Stimulated activated effector memory CD8-positive, alpha-beta T cell treated with anti-CD3 and anti-CD28 coated beads, Interleukin-12 subunit alpha, Interleukin-12 subunit beta, amount 100 ng/mL, for 72 hours (primary cell): ENCODE data around the gene GNAI3.

Source experiments
- ATAC-seq: fragments of 150-1000 bp; cut with Tn5 transposase; 2 replicates; pipeline ENCODE4 v1.10.0; 2021
- DNase-seq, 2 donors: peaks; one replicate each; pipeline ENCODE4 v3.0.0; 2021 to 2022; ENCODE audit warnings: low spot score in 2 of 2
- H3K27ac Mint-ChIP-seq: one replicate; pipeline ENCODE4 v1.8.0; 2022; ENCODE audit warnings: mild to moderate bottlenecking, mixed read lengths
- H3K36me3 Mint-ChIP-seq: one replicate; pipeline ENCODE4 v1.8.0; 2022; ENCODE audit warnings: mild to moderate bottlenecking, mixed read lengths
- H3K4me1 Mint-ChIP-seq: one replicate; pipeline ENCODE4 v1.8.0; 2022; ENCODE audit warnings: mixed read lengths
- H3K4me3 Mint-ChIP-seq: one replicate; pipeline ENCODE4 v1.8.0; 2022; ENCODE audit warnings: mild to moderate bottlenecking, mixed read lengths
- H3K9me3 Mint-ChIP-seq: one replicate; pipeline ENCODE4 v1.8.0; 2022; ENCODE audit warnings: mixed read lengths

The GNAI3 gene

GRCh38 chr1:109639063-109639840 lies 90.8 kb downstream of the GNAI3 start:
- peaks cover 5% of the 10 kb centered on the region for H3K36me3 Mint-ChIP-seq
- H3K4me3 Mint-ChIP-seq = no peak overlapping the region
- H3K4me1 Mint-ChIP-seq = peaks cover 21% of the 10 kb centered on the region
- H3K27ac Mint-ChIP-seq = no peak overlapping the region
- DNase-seq (peak in 1 of 2 donors; percentile 40), ATAC-seq (no peak)
- no peaks in the 10 kb centered on the region for H3K9me3 Mint-ChIP-seq

GRCh38 chr1:109639841-109640184 lies 91.4 kb downstream of the GNAI3 start:
- H3K27ac Mint-ChIP-seq = peak overlapping the region; percentile 64

GRCh38 chr1:109640285-109640865 lies 92.0 kb downstream of the GNAI3 start:
- Mint-ChIP-seq H3K4me3 (no peak overlapping the region), H3K4me1 (peaks cover 10% of the 10 kb centered on the region), H3K36me3 (peaks cover 5% of the 10 kb centered on the region), H3K9me3 (no peaks in the 10 kb centered on the region), H3K27ac (peak overlapping the region; percentile 64)
- ATAC-seq = peak; percentile 79
- peak; percentile 95 to 98 for DNase-seq

More at GRCh38 chr1:109639841-109640184, 91.4 kb downstream of the GNAI3 start:
- DNase-seq (no peak), ATAC-seq (no peak)
- H3K9me3 Mint-ChIP-seq = no peaks in the 10 kb centered on the region
- peaks cover 15% of the 10 kb centered on the region for H3K4me1 Mint-ChIP-seq
- peaks cover 5% of the 10 kb centered on the region for H3K36me3 Mint-ChIP-seq
- H3K4me3 Mint-ChIP-seq = no peak overlapping the region

- peaks cover 7% of the 10 kb centered on the region for H3K4me1 Mint-ChIP-seq
- no peaks in the 10 kb centered on the region for H3K9me3 Mint-ChIP-seq
- peaks cover 5% of the 10 kb centered on the region for H3K36me3 Mint-ChIP-seq
- ATAC-seq = no peak
- no peak overlapping the region for H3K27ac Mint-ChIP-seq
- peak in 1 of 2 donors; percentile 40 for DNase-seq
- no peak overlapping the region for H3K4me3 Mint-ChIP-seq
Measured at GRCh38 chr1:109641078-109641740, 92.8 kb downstream of the GNAI3 start.

GRCh38 chr1:109641861-109642260 lies 93.4 kb downstream of the GNAI3 start:
- no peak overlapping the region for H3K4me3 Mint-ChIP-seq
- H3K36me3 Mint-ChIP-seq = peaks cover 5% of the 10 kb centered on the region
- no peak for ATAC-seq
- H3K27ac Mint-ChIP-seq = no peak overlapping the region
- DNase-seq = no peak
- H3K9me3 Mint-ChIP-seq = no peaks in the 10 kb centered on the region
- H3K4me1 Mint-ChIP-seq = peaks cover 7% of the 10 kb centered on the region

- no peak overlapping the region for H3K27ac Mint-ChIP-seq
- ATAC-seq (no peak), DNase-seq (peak in 1 of 2 donors; percentile 12)
- H3K9me3 Mint-ChIP-seq = no peaks in the 10 kb centered on the region
- no peak overlapping the region for H3K4me3 Mint-ChIP-seq
- H3K4me1 Mint-ChIP-seq = peaks cover 7% of the 10 kb centered on the region
- peaks cover 5% of the 10 kb centered on the region for H3K36me3 Mint-ChIP-seq
Measured at GRCh38 chr1:109642626-109643025, 94.2 kb downstream of the GNAI3 start.

- ATAC-seq = peak; percentile 96
- H3K27ac Mint-ChIP-seq = peak overlapping the region; percentile 23
- H3K9me3 Mint-ChIP-seq = no peaks in the 10 kb centered on the region
- H3K36me3 Mint-ChIP-seq = peaks cover 5% of the 10 kb centered on the region
- DNase-seq = peak; percentile 91 to 95
- H3K4me3 Mint-ChIP-seq = no peak overlapping the region
- H3K4me1 Mint-ChIP-seq = peaks cover 7% of the 10 kb centered on the region
Measured at GRCh38 chr1:109643385-109644230, 95.2 kb downstream of the GNAI3 start.

GRCh38 chr1:109644670-109645069 lies 96.3 kb downstream of the GNAI3 start:
- DNase-seq (no peak), ATAC-seq (no peak)
- Mint-ChIP-seq H3K4me1 (peaks cover 7% of the 10 kb centered on the region), H3K4me3 (no peak overlapping the region), H3K27ac (peak overlapping the region; percentile 40), H3K36me3 (peaks cover 5% of the 10 kb centered on the region), H3K9me3 (no peaks in the 10 kb centered on the region)

- DNase-seq (peak in 1 of 2 donors; percentile 40), ATAC-seq (no peak)
- H3K9me3 Mint-ChIP-seq = no peaks in the 10 kb centered on the region
- H3K4me3 Mint-ChIP-seq = no peak overlapping the region
- no peak overlapping the region for H3K27ac Mint-ChIP-seq
- no peaks in the 10 kb centered on the region for H3K4me1 Mint-ChIP-seq
- H3K36me3 Mint-ChIP-seq = no peaks in the 10 kb centered on the region
Measured at GRCh38 chr1:109649491-109649914, 101.1 kb downstream of the GNAI3 start.

GRCh38 chr1:109650609-109651008 lies 102.2 kb downstream of the GNAI3 start:
- ATAC-seq = no peak
- Mint-ChIP-seq H3K36me3 (no peaks in the 10 kb centered on the region), H3K27ac (no peak overlapping the region), H3K4me3 (no peak overlapping the region), H3K9me3 (no peaks in the 10 kb centered on the region), H3K4me1 (peaks cover 9% of the 10 kb centered on the region)
- DNase-seq = peak in 1 of 2 donors; percentile 8

GRCh38 chr1:109652402-109652801 lies 104.0 kb downstream of the GNAI3 start:
- Mint-ChIP-seq H3K9me3 (no peaks in the 10 kb centered on the region), H3K4me1 (peaks cover 20% of the 10 kb centered on the region), H3K27ac (no peak overlapping the region), H3K4me3 (no peak overlapping the region), H3K36me3 (no peaks in the 10 kb centered on the region)
- ATAC-seq (no peak), DNase-seq (no peak)

- Mint-ChIP-seq H3K27ac (no peak overlapping the region), H3K36me3 (no peaks in the 10 kb centered on the region), H3K4me3 (no peak overlapping the region), H3K9me3 (no peaks in the 10 kb centered on the region), H3K4me1 (peaks cover 20% of the 10 kb centered on the region)
- no peak for DNase-seq
- no peak for ATAC-seq
Measured at GRCh38 chr1:109653306-109653705, 104.9 kb downstream of the GNAI3 start.

- Mint-ChIP-seq H3K27ac (no peak overlapping the region), H3K4me1 (peaks cover 20% of the 10 kb centered on the region), H3K9me3 (no peaks in the 10 kb centered on the region), H3K4me3 (no peak overlapping the region), H3K36me3 (no peaks in the 10 kb centered on the region)
- no peak for ATAC-seq
- DNase-seq = no peak
Measured at GRCh38 chr1:109654519-109654918, 106.1 kb downstream of the GNAI3 start.

- DNase-seq (peak; percentile 61 to 83), ATAC-seq (peak; percentile 93)
- Mint-ChIP-seq H3K36me3 (no peaks in the 10 kb centered on the region), H3K4me1 (peaks cover 20% of the 10 kb centered on the region), H3K9me3 (no peaks in the 10 kb centered on the region), H3K4me3 (peak within 1 kb of the TSS; percentile 91), H3K27ac (peak within 1 kb of the TSS; percentile 91)
Measured at GRCh38 chr1:109655615-109656519, 107.5 kb downstream of the GNAI3 start, which contains the start of gene GSTM4. Gene GSTM4 (plus strand): TSS chr1:109656099. CDS start chr1:109656390, 291 bp downstream.
